GM06990 (cell line): ENCODE measurements around the gene DTX3L.
A peak's percentile ranks its signal among the peaks of the same experiment; 100 is the strongest.

Experiments
- DNase-seq: peaks from one replicate; pipeline ENCODE4 v3.0.0-alpha.2; 2011; ENCODE audit not compliant: insufficient read length; ENCODE audit errors: extremely low read depth
- H3K27me3 ChIP-seq: replicated peaks from 2 replicates; pipeline ENCODE4 v1.6.0; 2011; ENCODE audit warnings: low read length; ENCODE audit not compliant: control insufficient read depth, insufficient read depth
- H3K36me3 ChIP-seq: 2 replicates; pipeline ENCODE4 v1.5.1; 2011; ENCODE audit warnings: low read length; ENCODE audit not compliant: control insufficient read depth, insufficient read depth
- H3K4me3 ChIP-seq: replicated peaks from 2 replicates; pipeline ENCODE4 v1.5.1; 2011; ENCODE audit warnings: low read depth, mild to moderate bottlenecking, control low read depth, low read length
- TF ChIP-seq, protein P1 (sequence below): IDR thresholded peaks from 2 replicates; pipeline ENCODE4 v1.5.1; 2011; ENCODE audit warnings: low read length, control low read depth, mild to moderate bottlenecking, inconsistent platforms; ENCODE audit not compliant: insufficient read depth, poor library complexity, severe bottlenecking

The DTX3L gene

DNA sequence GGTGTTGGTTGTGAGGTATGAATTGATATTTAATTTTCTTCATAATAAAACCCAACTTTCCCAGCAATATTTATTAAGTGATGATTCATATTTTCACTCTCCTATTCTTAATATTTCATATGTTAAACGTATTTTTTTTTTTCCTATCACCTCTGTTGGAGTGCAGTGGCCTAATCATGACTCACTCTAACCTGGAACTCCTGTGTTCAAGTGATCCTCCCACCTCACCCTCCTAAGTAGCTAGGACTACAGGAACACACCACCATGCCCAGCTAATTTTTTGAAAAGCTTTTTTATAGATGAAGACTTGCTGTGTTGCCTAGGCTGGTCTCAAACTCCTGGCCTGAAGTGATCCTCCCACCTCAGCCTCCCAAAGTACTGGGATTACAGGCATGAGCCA is 22.0 kb downstream of the DTX3L start:
- H3K27me3 ChIP-seq: no peaks in the 10 kb centered on the region
- no peak for DNase-seq
- no peak overlapping the region for H3K4me3 ChIP-seq
- H3K36me3 ChIP-seq: peaks cover 2% of the 10 kb centered on the region
- TF ChIP-seq, protein P1, sequence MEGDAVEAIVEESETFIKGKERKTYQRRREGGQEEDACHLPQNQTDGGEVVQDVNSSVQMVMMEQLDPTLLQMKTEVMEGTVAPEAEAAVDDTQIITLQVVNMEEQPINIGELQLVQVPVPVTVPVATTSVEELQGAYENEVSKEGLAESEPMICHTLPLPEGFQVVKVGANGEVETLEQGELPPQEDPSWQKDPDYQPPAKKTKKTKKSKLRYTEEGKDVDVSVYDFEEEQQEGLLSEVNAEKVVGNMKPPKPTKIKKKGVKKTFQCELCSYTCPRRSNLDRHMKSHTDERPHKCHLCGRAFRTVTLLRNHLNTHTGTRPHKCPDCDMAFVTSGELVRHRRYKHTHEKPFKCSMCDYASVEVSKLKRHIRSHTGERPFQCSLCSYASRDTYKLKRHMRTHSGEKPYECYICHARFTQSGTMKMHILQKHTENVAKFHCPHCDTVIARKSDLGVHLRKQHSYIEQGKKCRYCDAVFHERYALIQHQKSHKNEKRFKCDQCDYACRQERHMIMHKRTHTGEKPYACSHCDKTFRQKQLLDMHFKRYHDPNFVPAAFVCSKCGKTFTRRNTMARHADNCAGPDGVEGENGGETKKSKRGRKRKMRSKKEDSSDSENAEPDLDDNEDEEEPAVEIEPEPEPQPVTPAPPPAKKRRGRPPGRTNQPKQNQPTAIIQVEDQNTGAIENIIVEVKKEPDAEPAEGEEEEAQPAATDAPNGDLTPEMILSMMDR: no peak

DNA sequence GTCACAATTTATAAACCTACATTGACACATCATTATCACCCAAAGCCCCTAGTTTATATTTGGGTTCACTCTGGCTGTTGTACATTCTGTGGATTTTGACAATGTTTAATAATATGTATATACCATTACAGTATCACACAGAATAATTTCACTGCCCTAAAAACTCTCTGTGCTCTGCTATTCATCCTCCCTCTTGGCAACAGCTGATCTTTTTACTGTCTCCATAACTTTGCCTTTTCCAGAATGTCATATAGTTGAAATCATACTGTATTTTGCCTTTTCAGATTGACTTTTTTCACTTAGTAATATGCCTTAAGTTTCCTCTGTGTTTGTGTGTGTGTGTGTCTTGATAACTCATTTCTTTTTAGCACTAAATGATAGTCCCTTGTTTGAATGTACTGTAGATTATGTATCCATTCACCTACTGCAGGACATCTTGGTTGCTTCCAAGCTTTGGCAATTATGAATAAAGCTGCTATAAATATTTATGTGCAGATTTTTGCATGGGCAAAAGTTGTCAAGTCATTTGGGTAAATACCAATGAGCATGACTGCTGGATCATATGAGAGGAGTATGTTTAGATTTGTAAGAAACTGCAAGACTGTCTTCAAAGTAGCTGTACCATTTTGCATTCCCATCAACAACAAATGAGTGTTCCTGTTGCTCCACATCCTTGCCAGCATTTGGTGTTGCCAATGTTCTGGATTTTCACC is 22.8 kb downstream of the DTX3L start:
- TF ChIP-seq, protein P1: no peak
- Histone ChIP-seq H3K4me3 (no peak overlapping the region), H3K27me3 (no peaks in the 10 kb centered on the region), H3K36me3 (peaks cover 3% of the 10 kb centered on the region)
- DNase-seq: no peak

DNA sequence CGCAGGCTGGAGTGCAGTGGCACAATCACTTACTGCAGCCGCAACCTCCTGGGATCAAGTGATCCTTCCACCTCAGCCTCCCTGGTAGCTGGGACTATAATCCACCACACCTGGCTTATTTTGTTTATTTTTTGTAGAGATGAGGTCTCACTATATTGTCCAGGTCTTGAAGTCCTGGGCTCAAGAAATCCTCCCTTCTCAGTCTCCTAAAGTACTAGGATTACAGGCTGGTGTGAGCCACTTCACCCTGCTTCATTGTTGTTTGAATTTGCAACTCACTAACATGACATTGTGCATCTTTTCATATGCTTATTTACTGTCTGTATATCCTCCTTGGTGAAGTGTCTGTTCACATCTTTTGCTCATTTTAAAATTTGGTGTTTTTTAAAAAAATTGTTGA is 23.4 kb downstream of the DTX3L start:
- TF ChIP-seq, protein P1: no peak
- no peaks in the 10 kb centered on the region for H3K27me3 ChIP-seq
- peaks cover 3% of the 10 kb centered on the region for H3K36me3 ChIP-seq
- DNase-seq: no peak
- no peak overlapping the region for H3K4me3 ChIP-seq

DNA sequence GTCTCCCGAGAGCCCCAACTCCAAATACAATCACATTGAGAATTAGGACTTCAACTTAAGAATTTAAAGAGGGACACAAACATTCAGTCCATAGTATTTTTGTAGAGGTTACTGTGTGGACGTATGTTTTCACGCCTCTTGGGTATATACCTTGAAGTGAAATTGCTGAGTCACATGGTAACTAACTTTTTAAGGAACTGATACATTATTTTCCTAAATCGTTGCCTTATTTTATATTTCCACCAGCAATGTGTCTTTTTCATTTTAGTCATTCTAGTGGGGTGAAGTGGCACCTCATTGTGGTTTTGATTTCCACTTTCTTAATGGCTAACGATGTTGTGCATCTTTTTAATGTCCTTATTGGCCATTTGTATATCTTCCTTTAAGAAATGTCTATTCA is 25.2 kb downstream of the DTX3L start:
- Histone ChIP-seq H3K27me3 (no peaks in the 10 kb centered on the region), H3K4me3 (no peak overlapping the region), H3K36me3 (peaks cover 1% of the 10 kb centered on the region; the same call in 1 of the 2 replicates)
- DNase-seq: peak; percentile 62
- TF ChIP-seq, protein P1: no peak

DNA sequence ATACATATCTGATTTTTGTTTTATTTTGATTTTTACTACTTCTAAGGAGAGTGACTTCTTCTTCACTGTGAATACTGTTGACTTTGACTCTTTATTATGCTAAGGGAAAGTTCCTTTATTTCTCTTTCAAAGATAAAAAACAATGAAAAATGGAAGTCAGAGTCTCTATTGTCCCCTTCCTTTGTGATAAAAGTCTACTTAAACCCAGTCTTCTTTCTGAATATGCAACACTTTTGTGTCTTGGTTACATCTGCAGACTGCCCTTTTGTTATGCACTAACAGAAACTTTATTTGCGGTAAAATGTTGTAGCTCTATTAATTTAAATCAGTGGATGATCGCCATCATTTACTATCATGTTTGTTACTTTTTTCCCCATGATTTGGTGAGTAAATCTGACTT is 26.5 kb downstream of the DTX3L start:
- TF ChIP-seq, protein P1: no peak
- Histone ChIP-seq H3K4me3 (no peak overlapping the region), H3K36me3 (peaks cover 1% of the 10 kb centered on the region; the same call in 1 of the 2 replicates), H3K27me3 (no peaks in the 10 kb centered on the region)
- no peak for DNase-seq

DNA sequence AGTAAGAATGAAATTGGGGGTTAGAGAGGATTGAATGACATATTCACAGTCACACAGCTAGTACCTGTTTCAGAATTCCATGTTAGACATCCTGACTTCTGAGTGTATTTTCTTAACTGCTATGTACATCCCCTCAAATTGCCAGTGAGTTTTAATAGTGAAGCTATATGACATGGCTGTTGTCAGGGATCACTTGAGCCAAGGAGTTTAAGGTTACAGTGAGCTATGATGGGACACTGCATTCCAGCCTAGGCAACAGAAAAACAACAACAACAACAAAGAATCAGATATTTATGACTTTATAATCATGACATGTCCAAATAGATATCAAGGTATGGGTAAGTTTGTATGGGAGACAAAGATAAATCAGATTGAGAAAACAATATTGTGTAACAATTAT is 29.9 kb downstream of the DTX3L start:
- no peak for DNase-seq
- Histone ChIP-seq H3K4me3 (no peak overlapping the region), H3K36me3 (peaks cover 1% of the 10 kb centered on the region; the same call in 1 of the 2 replicates), H3K27me3 (no peaks in the 10 kb centered on the region)
- TF ChIP-seq, protein P1: no peak
